Retinal pigment epithelial cell (primary cell): ENCODE measurements around the gene ERGIC1.

Experiments
- DNase-seq: peaks from one replicate; pipeline ENCODE4 v3.0.0-alpha.2; 2010; ENCODE audit warnings: low read depth
- H3K4me3 ChIP-seq: 2 replicates; pipeline ENCODE4 v1.5.1; 2011; ENCODE audit warnings: mild to moderate bottlenecking, low read length, control low read depth, moderate library complexity
- TF ChIP-seq, protein P1 (sequence below): conservative IDR thresholded peaks from 2 replicates; pipeline ENCODE4 v1.5.1; 2011; ENCODE audit warnings: low read depth, low read length, control low read depth, inconsistent platforms

ERGIC1 gene

GRCh38 chr5:172952034-172952511, 118.0 kb downstream of the ERGIC1 start:
- no peak overlapping the region for H3K4me3 ChIP-seq
- TF ChIP-seq, protein P1, sequence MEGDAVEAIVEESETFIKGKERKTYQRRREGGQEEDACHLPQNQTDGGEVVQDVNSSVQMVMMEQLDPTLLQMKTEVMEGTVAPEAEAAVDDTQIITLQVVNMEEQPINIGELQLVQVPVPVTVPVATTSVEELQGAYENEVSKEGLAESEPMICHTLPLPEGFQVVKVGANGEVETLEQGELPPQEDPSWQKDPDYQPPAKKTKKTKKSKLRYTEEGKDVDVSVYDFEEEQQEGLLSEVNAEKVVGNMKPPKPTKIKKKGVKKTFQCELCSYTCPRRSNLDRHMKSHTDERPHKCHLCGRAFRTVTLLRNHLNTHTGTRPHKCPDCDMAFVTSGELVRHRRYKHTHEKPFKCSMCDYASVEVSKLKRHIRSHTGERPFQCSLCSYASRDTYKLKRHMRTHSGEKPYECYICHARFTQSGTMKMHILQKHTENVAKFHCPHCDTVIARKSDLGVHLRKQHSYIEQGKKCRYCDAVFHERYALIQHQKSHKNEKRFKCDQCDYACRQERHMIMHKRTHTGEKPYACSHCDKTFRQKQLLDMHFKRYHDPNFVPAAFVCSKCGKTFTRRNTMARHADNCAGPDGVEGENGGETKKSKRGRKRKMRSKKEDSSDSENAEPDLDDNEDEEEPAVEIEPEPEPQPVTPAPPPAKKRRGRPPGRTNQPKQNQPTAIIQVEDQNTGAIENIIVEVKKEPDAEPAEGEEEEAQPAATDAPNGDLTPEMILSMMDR: no peak
- DNase-seq: no peak

DNA sequence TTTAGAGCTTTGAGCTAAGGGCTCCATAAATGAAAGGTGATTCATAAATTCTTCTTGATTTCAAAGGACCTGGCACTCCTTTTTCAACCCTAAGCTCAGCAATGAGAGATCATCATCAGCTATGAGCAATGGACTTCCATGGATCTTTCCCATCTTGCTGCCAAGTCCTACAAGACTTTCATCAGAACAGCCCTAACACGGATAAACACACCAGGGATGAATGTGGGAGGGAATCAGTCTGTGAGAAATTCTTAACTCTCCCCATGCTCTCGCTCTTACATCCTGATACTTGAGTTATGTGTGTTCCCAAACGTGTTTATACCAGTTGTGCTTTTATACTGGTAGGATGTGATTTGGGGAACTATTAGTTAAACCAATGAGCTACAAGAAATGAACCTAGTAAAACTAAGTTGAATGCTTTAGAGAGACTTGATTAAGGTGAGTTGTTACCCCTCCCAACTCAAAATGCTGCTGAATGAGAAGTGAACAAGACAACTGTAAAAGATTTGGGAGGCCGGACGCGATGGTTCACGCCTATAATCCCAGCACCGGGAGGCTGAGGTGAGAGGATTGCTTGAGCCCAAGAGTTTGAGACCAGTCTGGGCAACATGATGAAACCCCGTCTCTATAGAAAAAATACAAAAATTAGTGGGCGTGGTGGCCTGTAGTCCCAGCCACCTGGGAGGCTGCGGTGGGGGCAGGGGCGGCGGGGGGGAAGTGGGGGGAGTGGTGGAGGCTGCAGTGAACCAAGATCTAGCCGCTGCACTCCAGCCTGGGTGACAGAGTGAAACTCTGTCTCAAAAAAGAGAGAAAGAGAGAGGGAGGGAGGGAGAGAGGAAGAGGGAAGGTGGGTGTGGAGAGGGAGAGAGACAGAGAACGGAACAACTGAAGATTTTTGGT, 120.0 kb downstream of the ERGIC1 start:
- no peak for DNase-seq
- no peak overlapping the region for H3K4me3 ChIP-seq
- TF ChIP-seq, protein P1: no peak

DNA sequence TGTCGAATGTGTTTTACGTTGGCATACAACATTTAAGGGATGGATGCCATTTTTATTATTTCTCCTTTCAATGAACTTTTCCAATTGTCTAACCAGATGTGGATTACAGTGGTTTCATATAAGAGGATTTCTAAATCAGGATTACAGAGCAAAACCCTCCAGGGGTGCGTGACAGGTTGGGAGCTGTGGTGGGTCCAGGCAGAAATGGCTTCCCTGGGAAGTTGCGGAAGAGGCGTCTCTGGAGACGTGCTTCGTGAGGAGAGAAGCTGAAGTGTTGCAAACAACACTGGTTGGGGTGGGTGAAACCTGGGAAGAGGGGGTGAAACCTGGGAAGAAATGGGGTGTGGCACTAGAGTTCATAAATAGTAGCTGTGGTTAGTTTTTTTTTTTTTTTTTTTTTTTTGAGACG, 120.7 kb downstream of the ERGIC1 start:
- no peak for DNase-seq

GRCh38 chr5:172956228-172956627, 122.2 kb downstream of the ERGIC1 start:
- no peak for DNase-seq
- TF ChIP-seq, protein P1: no peak
- H3K4me3 ChIP-seq: no peak overlapping the region

More for the DNA sequence above, 120.7 kb downstream of the ERGIC1 start:
- TF ChIP-seq, protein P1: no peak
- H3K4me3 ChIP-seq: no peak overlapping the region

- TF ChIP-seq, protein P1: no peak
- DNase-seq: no peak
- no peak overlapping the region for H3K4me3 ChIP-seq
Observed at GRCh38 chr5:172956936-172957335, 122.9 kb downstream of the ERGIC1 start.

DNA sequence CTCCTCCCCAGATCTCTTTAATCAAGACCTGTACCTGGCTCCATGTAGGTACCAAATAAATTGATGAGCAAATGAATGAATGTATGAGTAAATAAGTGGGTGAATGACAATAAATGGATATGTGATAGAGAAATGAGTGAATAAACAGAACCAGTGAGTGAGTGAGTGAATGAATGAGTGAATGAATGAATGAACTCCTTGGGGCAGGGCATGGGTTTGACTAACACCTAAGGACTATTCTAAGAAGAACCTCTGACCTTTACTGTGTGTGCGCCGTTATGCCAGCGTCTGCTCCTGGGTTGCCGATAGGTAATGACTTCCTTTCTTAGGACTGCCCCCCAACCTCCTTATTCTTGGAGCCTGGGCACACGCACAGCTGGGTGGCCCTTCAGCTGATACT, 123.4 kb downstream of the ERGIC1 start:
- TF ChIP-seq, protein P1: no peak
- no peak overlapping the region for H3K4me3 ChIP-seq
- DNase-seq: no peak
